ENCODE results near the gene PCDHGA7.

- TF ChIP-seq POLR2A (IDR thresholded peaks at IDR 0.05), result no peak
- no peak for TF ChIP-seq CTCF (IDR thresholded peaks at IDR 0.05)
These were observed 36.7 kb downstream of the PCDHGA7 start for GRCh38 chr5:141419074-141419880.

Measured in right lobe of liver (tissue), 4 donors.